WTC11 (cell line): ENCODE data around the gene CLIC3.

ENCODE experiments used
- IRF2 ChIP-seq: sonication (generic); formaldehyde crosslinking; IDR thresholded peaks from 2 replicates; pipeline ENCODE4 v1.8.0; 2022; ENCODE audit warnings: low read depth, missing genetic modification reagents, borderline replicate concordance
- SP1 ChIP-seq: sonication (generic); formaldehyde crosslinking; conservative IDR thresholded peaks from 2 replicates; pipeline ENCODE4 v1.8.1; 2022; ENCODE audit warnings: missing genetic modification reagents
- TF ChIP-seq, protein P1 (sequence below): sonication (generic); formaldehyde crosslinking; IDR thresholded peaks from 2 replicates; pipeline ENCODE4 v1.8.1; 2023; ENCODE audit warnings: mild to moderate bottlenecking, missing genetic modification reagents, borderline replicate concordance
- TF ChIP-seq, protein P2 (sequence below): fragments of 200-600 bp; IDR thresholded peaks from 2 replicates; pipeline ENCODE4 v1.8.0; 2022; ENCODE audit warnings: antibody characterized with exemption
- TF ChIP-seq, protein P3 (sequence below): sonication (generic); formaldehyde crosslinking; IDR thresholded peaks from 2 replicates; pipeline ENCODE4 v1.8.0; 2022; ENCODE audit warnings: mild to moderate bottlenecking, missing genetic modification reagents

DNA sequence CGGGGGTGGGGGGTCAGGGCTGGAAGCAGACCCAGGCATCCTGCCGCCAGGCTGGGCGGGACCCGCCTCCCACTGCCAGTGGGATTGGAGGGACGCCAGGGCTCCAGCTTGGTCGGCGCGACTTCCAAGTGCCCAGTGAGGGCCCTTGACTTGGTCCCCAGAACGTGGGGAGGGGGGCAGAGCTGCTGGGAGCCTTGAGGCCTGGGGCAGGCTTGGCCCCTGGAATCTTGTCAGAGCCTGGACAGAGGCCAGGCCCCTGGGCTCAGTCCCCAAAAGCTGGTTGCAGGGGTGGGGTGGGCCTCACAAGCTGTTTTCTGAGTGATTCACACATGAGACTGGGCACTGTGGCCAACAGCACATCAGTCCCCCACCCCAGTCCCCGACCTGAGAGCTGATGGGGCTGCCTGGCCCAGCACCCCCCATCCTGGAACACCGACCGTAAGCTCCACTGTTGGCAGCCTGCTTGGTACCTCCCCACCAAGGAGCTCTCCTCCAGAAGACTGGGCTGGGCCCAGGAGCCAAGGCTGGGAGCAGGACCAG lies 526 bp downstream of the CLIC3 start:
- TF ChIP-seq, protein P1, sequence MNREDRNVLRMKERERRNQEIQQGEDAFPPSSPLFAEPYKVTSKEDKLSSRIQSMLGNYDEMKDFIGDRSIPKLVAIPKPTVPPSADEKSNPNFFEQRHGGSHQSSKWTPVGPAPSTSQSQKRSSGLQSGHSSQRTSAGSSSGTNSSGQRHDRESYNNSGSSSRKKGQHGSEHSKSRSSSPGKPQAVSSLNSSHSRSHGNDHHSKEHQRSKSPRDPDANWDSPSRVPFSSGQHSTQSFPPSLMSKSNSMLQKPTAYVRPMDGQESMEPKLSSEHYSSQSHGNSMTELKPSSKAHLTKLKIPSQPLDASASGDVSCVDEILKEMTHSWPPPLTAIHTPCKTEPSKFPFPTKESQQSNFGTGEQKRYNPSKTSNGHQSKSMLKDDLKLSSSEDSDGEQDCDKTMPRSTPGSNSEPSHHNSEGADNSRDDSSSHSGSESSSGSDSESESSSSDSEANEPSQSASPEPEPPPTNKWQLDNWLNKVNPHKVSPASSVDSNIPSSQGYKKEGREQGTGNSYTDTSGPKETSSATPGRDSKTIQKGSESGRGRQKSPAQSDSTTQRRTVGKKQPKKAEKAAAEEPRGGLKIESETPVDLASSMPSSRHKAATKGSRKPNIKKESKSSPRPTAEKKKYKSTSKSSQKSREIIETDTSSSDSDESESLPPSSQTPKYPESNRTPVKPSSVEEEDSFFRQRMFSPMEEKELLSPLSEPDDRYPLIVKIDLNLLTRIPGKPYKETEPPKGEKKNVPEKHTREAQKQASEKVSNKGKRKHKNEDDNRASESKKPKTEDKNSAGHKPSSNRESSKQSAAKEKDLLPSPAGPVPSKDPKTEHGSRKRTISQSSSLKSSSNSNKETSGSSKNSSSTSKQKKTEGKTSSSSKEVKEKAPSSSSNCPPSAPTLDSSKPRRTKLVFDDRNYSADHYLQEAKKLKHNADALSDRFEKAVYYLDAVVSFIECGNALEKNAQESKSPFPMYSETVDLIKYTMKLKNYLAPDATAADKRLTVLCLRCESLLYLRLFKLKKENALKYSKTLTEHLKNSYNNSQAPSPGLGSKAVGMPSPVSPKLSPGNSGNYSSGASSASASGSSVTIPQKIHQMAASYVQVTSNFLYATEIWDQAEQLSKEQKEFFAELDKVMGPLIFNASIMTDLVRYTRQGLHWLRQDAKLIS (CRISPR knock-in tag) = no peak
- TF ChIP-seq, protein P2, sequence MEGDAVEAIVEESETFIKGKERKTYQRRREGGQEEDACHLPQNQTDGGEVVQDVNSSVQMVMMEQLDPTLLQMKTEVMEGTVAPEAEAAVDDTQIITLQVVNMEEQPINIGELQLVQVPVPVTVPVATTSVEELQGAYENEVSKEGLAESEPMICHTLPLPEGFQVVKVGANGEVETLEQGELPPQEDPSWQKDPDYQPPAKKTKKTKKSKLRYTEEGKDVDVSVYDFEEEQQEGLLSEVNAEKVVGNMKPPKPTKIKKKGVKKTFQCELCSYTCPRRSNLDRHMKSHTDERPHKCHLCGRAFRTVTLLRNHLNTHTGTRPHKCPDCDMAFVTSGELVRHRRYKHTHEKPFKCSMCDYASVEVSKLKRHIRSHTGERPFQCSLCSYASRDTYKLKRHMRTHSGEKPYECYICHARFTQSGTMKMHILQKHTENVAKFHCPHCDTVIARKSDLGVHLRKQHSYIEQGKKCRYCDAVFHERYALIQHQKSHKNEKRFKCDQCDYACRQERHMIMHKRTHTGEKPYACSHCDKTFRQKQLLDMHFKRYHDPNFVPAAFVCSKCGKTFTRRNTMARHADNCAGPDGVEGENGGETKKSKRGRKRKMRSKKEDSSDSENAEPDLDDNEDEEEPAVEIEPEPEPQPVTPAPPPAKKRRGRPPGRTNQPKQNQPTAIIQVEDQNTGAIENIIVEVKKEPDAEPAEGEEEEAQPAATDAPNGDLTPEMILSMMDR = no peak
- TF ChIP-seq SP1 (CRISPR knock-in tag) = no peak
- TF ChIP-seq IRF2 (CRISPR knock-in tag) = no peak
- TF ChIP-seq, protein P3, sequence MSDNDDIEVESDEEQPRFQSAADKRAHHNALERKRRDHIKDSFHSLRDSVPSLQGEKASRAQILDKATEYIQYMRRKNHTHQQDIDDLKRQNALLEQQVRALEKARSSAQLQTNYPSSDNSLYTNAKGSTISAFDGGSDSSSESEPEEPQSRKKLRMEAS (CRISPR knock-in tag) = no peak
